GM10248 (cell line): ENCODE measurements around the gene OPRPN.

Source experiments
- CTCF ChIA-PET: fragments of 300-600 bp; sonication (Branson Sonifier 250); formaldehyde crosslinking; extraction: SDS; loops from one replicate; lab custom pipeline; 2021; ENCODE audit warnings: antibody characterized with exemption; lab: Yijun Ruan, JAX
- POLR2A ChIA-PET: fragments of 350-650 bp; sonication (Branson Sonifier 250); formaldehyde crosslinking; extraction: SDS; loops from one replicate; lab custom pipeline; 2020; ENCODE audit warnings: antibody characterized with exemption; lab: Yijun Ruan, JAX
- DNase-seq: peaks from one replicate; pipeline ENCODE4 v3.0.0; 2012; ENCODE audit errors: extremely low spot score
- CTCF ChIP-seq: IDR thresholded peaks from 2 replicates; pipeline ENCODE4 v1.5.1; 2012; ENCODE audit warnings: mild to moderate bottlenecking, low read depth; ENCODE audit errors: extremely low read depth, missing control alignments, control extremely low read depth

The OPRPN gene

GRCh38 chr4:70443329-70443728, 45.6 kb downstream of the OPRPN start:
- TF ChIP-seq CTCF: no peak
- ChIA-PET POLR2A (no interaction called here), CTCF (interaction anchor here (1.6 kb wide), 1 partner anchor 18 kb away, joined by 4 read pairs; no protein-coding TSS in a partner anchor)
- no peak for DNase-seq

- no peak for DNase-seq
- POLR2A ChIA-PET: no interaction called here
- TF ChIP-seq CTCF: no peak
- CTCF ChIA-PET: interaction anchor here (0.7 kb wide), 1 partner anchor 13 kb away, joined by 3 read pairs; no protein-coding TSS in a partner anchor
Observed at GRCh38 chr4:70449220-70449619, 51.5 kb downstream of the OPRPN start.

- DNase-seq: no peak
- TF ChIP-seq CTCF: no peak
- CTCF ChIA-PET: no interaction called here
- POLR2A ChIA-PET: no interaction called here
Observed at GRCh38 chr4:70452946-70453345, 55.2 kb downstream of the OPRPN start.
